CD14-positive monocyte (primary cell): Measurements from ENCODE around the gene LAMA3. TPM values are rescaled to one million over a fixed set of nuclear protein-coding genes. Genes with fewer than 3 reads are reported as not detected.

Experiments used
- DNase-seq, 3 donors: peaks; one replicate each; pipeline ENCODE4 v3.0.0-alpha.2; 2011 to 2022
- H2AFZ ChIP-seq: 2 replicates; pipeline ENCODE4 v1.6.0; 2012; ENCODE audit warnings: mild to moderate bottlenecking, low read depth, low read length, inconsistent platforms; ENCODE audit not compliant: insufficient read depth, poor library complexity, severe bottlenecking
- H3K27ac ChIP-seq, 2 donors: 1 replicate in 1 of 2; 2 replicates in 1 of 2; pipeline ENCODE4 v1.5.1; 2012 to 2013; ENCODE audit warnings: low read length in 2 of 2, control low read depth in 1 of 2, inconsistent platforms in 1 of 2, low read depth in 1 of 2, mild to moderate bottlenecking in 1 of 2
- H3K27me3 ChIP-seq, 2 donors: one replicate each; pipeline versions ENCODE4 v1.6.0 to v1.6.1; 2011 to 2013; ENCODE audit warnings: low read length in 2 of 2; ENCODE audit not compliant: control insufficient read depth in 2 of 2, insufficient read depth in 2 of 2
- H3K36me3 ChIP-seq, 2 donors: replicated peaks in 1 of 2; 1 replicate in 1 of 2; 2 replicates in 1 of 2; pipeline versions ENCODE4 v1.5.1 to v1.6.1; 2012 to 2013; ENCODE audit warnings: low read length in 2 of 2, control low read depth in 1 of 2, inconsistent platforms in 1 of 2, mild to moderate bottlenecking in 1 of 2; ENCODE audit not compliant: insufficient read depth in 2 of 2, control insufficient read depth in 1 of 2
- H3K4me1 ChIP-seq, 2 donors: 1 replicate in 1 of 2; 2 replicates in 1 of 2; pipeline versions ENCODE4 v1.5.1 to v1.6.1; 2012 to 2013; ENCODE audit warnings: low read length in 2 of 2, control low read depth in 1 of 2, inconsistent platforms in 1 of 2, mild to moderate bottlenecking in 1 of 2, moderate library complexity in 1 of 2; ENCODE audit not compliant: insufficient read depth in 2 of 2, control insufficient read depth in 1 of 2
- H3K4me2 ChIP-seq: replicated peaks from 2 replicates; pipeline ENCODE3; 2012; ENCODE audit warnings: low read length, moderate library complexity, mild to moderate bottlenecking; ENCODE audit not compliant: poor library complexity, severe bottlenecking; ENCODE audit errors: extremely low read depth
- H3K4me3 ChIP-seq, 3 experiments: fragments of 200-600 bp in 1 of 3; sonication (generic) in 1 of 3; replicated peaks in 1 of 3; 1 replicate in 2 of 3; 2 replicates in 1 of 3; pipeline ENCODE4 v1.5.1; 2011 to 2013; ENCODE audit warnings: low read length in 3 of 3, mild to moderate bottlenecking in 3 of 3, control low read depth in 2 of 3, low read depth in 2 of 3, inconsistent platforms in 1 of 3, moderate library complexity in 1 of 3
- H3K79me2 ChIP-seq: 2 replicates; pipeline ENCODE4 v1.6.0; 2012; ENCODE audit warnings: mild to moderate bottlenecking, control low read depth, inconsistent platforms, low read length, moderate library complexity; ENCODE audit not compliant: insufficient read depth
- H3K9ac ChIP-seq: 2 replicates; pipeline ENCODE4 v1.6.0; 2017; ENCODE audit warnings: low read length, mild to moderate bottlenecking; ENCODE audit not compliant: insufficient read depth, poor library complexity, severe bottlenecking
- H3K9me3 ChIP-seq, 2 donors: replicated peaks in 1 of 2; 1 replicate in 1 of 2; 2 replicates in 1 of 2; pipeline versions ENCODE4 v1.5.1 to v1.6.1; 2012 to 2013; ENCODE audit warnings: low read length in 2 of 2, control low read depth in 1 of 2; ENCODE audit not compliant: control insufficient read depth in 1 of 2, insufficient read depth in 1 of 2
- H4K20me1 ChIP-seq: 2 replicates; pipeline ENCODE4 v1.6.0; 2012; ENCODE audit warnings: mild to moderate bottlenecking, low read length, control low read depth, moderate library complexity; ENCODE audit not compliant: insufficient read depth
- H3K27ac Mint-ChIP-seq, 7 donors: one replicate each; pipeline ENCODE4 v1.8.0; 2020; ENCODE audit warnings: mild to moderate bottlenecking in 7 of 7, mixed read lengths in 7 of 7, moderate library complexity in 6 of 7, inconsistent platforms in 2 of 7
- H3K27me3 Mint-ChIP-seq, 3 donors: one replicate each; pipeline ENCODE4 v1.8.0; 2021 to 2022; ENCODE audit warnings: low read depth in 3 of 3, mild to moderate bottlenecking in 3 of 3, mixed read lengths in 3 of 3, moderate library complexity in 3 of 3, inconsistent platforms in 1 of 3
- H3K36me3 Mint-ChIP-seq, 2 donors: one replicate each; pipeline ENCODE4 v1.8.0; 2020; ENCODE audit warnings: mixed read lengths in 2 of 2, inconsistent platforms in 1 of 2, mild to moderate bottlenecking in 1 of 2
- H3K4me1 Mint-ChIP-seq: one replicate; pipeline ENCODE4 v1.8.0; 2020; ENCODE audit warnings: mild to moderate bottlenecking, mixed read lengths
- H3K4me3 Mint-ChIP-seq, 2 donors: one replicate each; pipeline ENCODE4 v1.8.0; 2020; ENCODE audit warnings: mild to moderate bottlenecking in 2 of 2, mixed read lengths in 2 of 2, moderate library complexity in 1 of 2
- H3K9me3 Mint-ChIP-seq, 7 donors: one replicate each; pipeline ENCODE4 v1.8.0; 2020 to 2022; ENCODE audit warnings: mixed read lengths in 7 of 7, mild to moderate bottlenecking in 6 of 7, moderate library complexity in 6 of 7, inconsistent platforms in 2 of 7
- WGBS: methylation state at CpG from one replicate; pipeline ENCODE4 v1.1.5; 2013; ENCODE audit warnings: missing lambda C conversion rate; ENCODE audit not compliant: insufficient coverage; 5-methylcytosine and 5-hydroxymethylcytosine counted together
- intact Hi-C, 2 donors: fragments of 100-400 bp; cut with micrococcal nuclease; formaldehyde crosslinking; loops; one replicate each; pipeline versions ENCODE4 v1.15.0 to v1.15.1; 2023
- polyA plus RNA-seq, 3 donors: library from polyadenylated mRNA; depleted of rRNA in 1 of 3; unstranded in 2 of 3; stranded (reverse) in 1 of 3; fragments of 300-500 nt in 2 of 3; fragments of >200 nt in 1 of 3; fragmentation: Illumina TruSeq in 2 of 3; gene quantifications; 1 replicate in 2 of 3; 2 replicates in 1 of 3; pipeline ENCODE4 v1.2.3, GENCODE V29; 2012 to 2021
- TF ChIP-seq, protein P1 (sequence below): fragments of 200-600 bp; IDR thresholded peaks from one replicate; pipeline ENCODE4 v1.8.0; 2022; ENCODE audit warnings: antibody characterized with exemption, mild to moderate bottlenecking

The LAMA3 gene
- polyA plus RNA-seq, 3 donors: not detected

DNA sequence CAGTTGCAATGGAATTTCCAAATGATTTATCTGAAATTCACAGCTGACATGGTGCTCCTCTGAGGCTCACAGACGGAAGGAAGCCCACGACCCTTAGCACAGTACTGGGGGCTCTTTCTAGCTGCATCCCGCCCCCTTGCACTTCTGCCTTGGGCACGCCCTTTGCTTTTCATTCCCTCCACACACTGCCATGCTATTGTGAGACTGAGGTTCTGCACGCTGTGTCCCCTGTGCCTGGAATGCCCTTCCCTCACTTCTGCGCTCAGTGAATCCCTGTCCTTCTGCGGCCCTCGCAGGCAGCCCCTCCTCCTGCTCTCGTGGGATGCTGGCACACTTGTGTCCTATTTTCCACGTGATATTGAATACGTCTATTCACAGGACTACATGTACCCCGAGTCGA is 189.9 kb downstream of the LAMA3 start:
- no peak for DNase-seq
- no peak overlapping the region for H3K27ac Mint-ChIP-seq
- Histone ChIP-seq H3K36me3 (no peaks in the 10 kb centered on the region), H3K27me3 (no peaks in the 10 kb centered on the region), H3K9me3 (no peaks in the 10 kb centered on the region), H4K20me1 (no peaks in the 10 kb centered on the region), H3K4me2 (no peak overlapping the region), H3K27ac (no peak overlapping the region), H3K4me3 (no peak overlapping the region), H3K9ac (no peak overlapping the region), H3K79me2 (no peaks in the 10 kb centered on the region), H2AFZ (no peak overlapping the region), H3K4me1 (no peaks in the 10 kb centered on the region)
- H3K4me1 Mint-ChIP-seq: peaks cover 2% of the 10 kb centered on the region
- TF ChIP-seq, protein P1, sequence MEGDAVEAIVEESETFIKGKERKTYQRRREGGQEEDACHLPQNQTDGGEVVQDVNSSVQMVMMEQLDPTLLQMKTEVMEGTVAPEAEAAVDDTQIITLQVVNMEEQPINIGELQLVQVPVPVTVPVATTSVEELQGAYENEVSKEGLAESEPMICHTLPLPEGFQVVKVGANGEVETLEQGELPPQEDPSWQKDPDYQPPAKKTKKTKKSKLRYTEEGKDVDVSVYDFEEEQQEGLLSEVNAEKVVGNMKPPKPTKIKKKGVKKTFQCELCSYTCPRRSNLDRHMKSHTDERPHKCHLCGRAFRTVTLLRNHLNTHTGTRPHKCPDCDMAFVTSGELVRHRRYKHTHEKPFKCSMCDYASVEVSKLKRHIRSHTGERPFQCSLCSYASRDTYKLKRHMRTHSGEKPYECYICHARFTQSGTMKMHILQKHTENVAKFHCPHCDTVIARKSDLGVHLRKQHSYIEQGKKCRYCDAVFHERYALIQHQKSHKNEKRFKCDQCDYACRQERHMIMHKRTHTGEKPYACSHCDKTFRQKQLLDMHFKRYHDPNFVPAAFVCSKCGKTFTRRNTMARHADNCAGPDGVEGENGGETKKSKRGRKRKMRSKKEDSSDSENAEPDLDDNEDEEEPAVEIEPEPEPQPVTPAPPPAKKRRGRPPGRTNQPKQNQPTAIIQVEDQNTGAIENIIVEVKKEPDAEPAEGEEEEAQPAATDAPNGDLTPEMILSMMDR: no peak
- H3K9me3 Mint-ChIP-seq: peaks cover 0 to 1% (median 0%) of the 10 kb centered on the region in 7 donors
- WGBS: 93% methylated on average over 8 of the region's 13 CpGs
- no peak overlapping the region for H3K4me3 Mint-ChIP-seq
- H3K27me3 Mint-ChIP-seq: peaks cover 0 to 6% (median 3%) of the 10 kb centered on the region in 3 donors
- intact Hi-C loops: no loop called here
- H3K36me3 Mint-ChIP-seq: no peaks in the 10 kb centered on the region

DNA sequence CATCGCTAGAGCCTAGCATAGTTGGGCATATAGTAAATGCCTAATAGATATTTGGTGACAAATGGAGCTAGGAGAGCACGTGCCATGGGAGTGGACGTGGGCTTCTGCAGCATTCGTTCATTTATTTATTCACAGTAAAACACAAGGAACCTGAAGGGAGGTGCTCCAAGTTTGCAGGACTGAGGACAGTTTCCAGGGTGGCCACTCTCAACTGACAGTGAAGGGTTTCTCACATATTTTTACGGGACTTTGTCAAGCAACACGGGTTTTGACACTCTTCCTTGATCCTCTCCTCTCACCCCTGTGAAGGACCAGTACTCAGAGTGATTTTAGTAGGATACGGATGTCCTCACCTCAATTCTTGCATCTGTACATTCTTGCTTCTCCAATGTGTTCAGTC is 190.3 kb downstream of the LAMA3 start:
- Mint-ChIP-seq H3K27me3 (peaks cover 0 to 6% (median 3%) of the 10 kb centered on the region in 3 donors), H3K4me3 (no peak overlapping the region), H3K9me3 (peaks cover 0 to 1% (median 0%) of the 10 kb centered on the region in 7 donors), H3K4me1 (peaks cover 2% of the 10 kb centered on the region), H3K36me3 (no peaks in the 10 kb centered on the region), H3K27ac (no peak overlapping the region)
- Histone ChIP-seq H3K9ac (no peak overlapping the region), H4K20me1 (no peaks in the 10 kb centered on the region), H2AFZ (no peak overlapping the region), H3K4me3 (no peak overlapping the region), H3K27ac (no peak overlapping the region), H3K27me3 (no peaks in the 10 kb centered on the region), H3K36me3 (no peaks in the 10 kb centered on the region), H3K9me3 (no peaks in the 10 kb centered on the region), H3K79me2 (no peaks in the 10 kb centered on the region), H3K4me2 (no peak overlapping the region), H3K4me1 (no peaks in the 10 kb centered on the region)
- intact Hi-C loops: no loop called here
- 95% methylated on average over 4 of the region's 7 CpGs for WGBS
- DNase-seq: no peak
- TF ChIP-seq, protein P1: no peak
